H4 (cell line): Measurements from ENCODE around the gene ARF1. TPM values are rescaled to one million over a fixed set of nuclear protein-coding genes. Genes with fewer than 3 reads are reported as not detected.

Experiments
- DNase-seq: peaks from one replicate; pipeline ENCODE4 v3.0.0-alpha.2; 2015; ENCODE audit warnings: low spot score
- total RNA-seq: library from RNA; depleted of rRNA; stranded (reverse); fragments of >200 nt; shearing (Covaris generic); gene quantifications from 2 replicates; pipeline ENCODE4 v1.2.3, GENCODE V29; 2014; rRNA removed

Gene ARF1
- total RNA-seq, 1 experiment from 2014 or later: 167 TPM

GRCh38 chr1:228147768-228148167 lies 65.3 kb downstream of the ARF1 start:
- DNase-seq: no peak

- DNase-seq: no peak
These were observed 65.8 kb downstream of the ARF1 start for GRCh38 chr1:228148196-228148861.

Other genes starting within 250 kb of the ARF1 start
- 0.37 and 0.47 TPM in 2 replicates for gene WNT9A, start 134.8 kb upstream of the ARF1 start, total RNA-seq
- gene WNT3A, start 75.7 kb upstream of the ARF1 start, total RNA-seq: not detected in 2 replicates
- 10.7 and 14.2 TPM in 2 replicates for gene C1orf35, start 20.6 kb downstream of the ARF1 start, total RNA-seq
- 85.3 and 97.7 TPM in 2 replicates for gene MRPL55, start 26.6 kb downstream of the ARF1 start, total RNA-seq
- 185 and 196 TPM in 2 replicates for gene GUK1, start 57.6 kb downstream of the ARF1 start, total RNA-seq
- 0.06 TPM in 1 of 2 replicates, not detected in the other for gene GJC2, start 67.2 kb downstream of the ARF1 start, total RNA-seq
- gene IBA57, start 83.1 kb downstream of the ARF1 start, total RNA-seq: 0.74 and 1.8 TPM in 2 replicates
- gene OBSCN, start 125.3 kb downstream of the ARF1 start, total RNA-seq: 1.1 and 2.4 TPM in 2 replicates